SU-DHL-6 (cell line): ENCODE measurements around the gene CDR2L.

Source experiments
- H2AFZ ChIP-seq: fragments of 200-600 bp; sonication (generic); 2 replicates; pipeline ENCODE4 v1.6.1; 2014; ENCODE audit warnings: low read depth, mild to moderate bottlenecking, moderate library complexity, mixed read lengths, antibody characterized with exemption, low read length; ENCODE audit not compliant: severe bottlenecking
- H3F3A ChIP-seq: fragments of 200-600 bp; shearing (Covaris generic); 2 replicates; pipeline ENCODE4 v1.6.0; 2016; ENCODE audit warnings: antibody characterized with exemption, mild to moderate bottlenecking; ENCODE audit not compliant: insufficient read depth
- H3K27ac ChIP-seq: fragments of 200-600 bp; sonication (generic); 2 replicates; pipeline ENCODE4 v1.5.1; 2016; ENCODE audit warnings: low read depth, mild to moderate bottlenecking, low read length, moderate library complexity, mixed read lengths
- H3K27me3 ChIP-seq: fragments of 200-600 bp; sonication (generic), shearing (Covaris generic); 2 replicates; pipeline ENCODE4 v1.6.0; 2014; ENCODE audit warnings: mild to moderate bottlenecking, low read length
- H3K36me3 ChIP-seq: fragments of 200-600 bp; sonication (generic); 2 replicates; pipeline ENCODE4 v1.6.1; 2014; ENCODE audit warnings: mild to moderate bottlenecking, low read length, mixed read lengths
- H3K4me2 ChIP-seq: fragments of 300-600, 200-600 bp; shearing (Covaris generic), sonication (generic); 2 replicates; pipeline ENCODE4 v1.6.0; 2014; ENCODE audit warnings: low read length, low read depth, mild to moderate bottlenecking; ENCODE audit not compliant: poor library complexity, severe bottlenecking
- H3K4me3 ChIP-seq: fragments of 200-600 bp; sonication (generic); 2 replicates; pipeline ENCODE4 v1.5.1; 2014; ENCODE audit warnings: antibody characterized with exemption, low read length, mild to moderate bottlenecking, mixed read lengths; ENCODE audit not compliant: insufficient read depth, poor library complexity, severe bottlenecking
- H3K79me2 ChIP-seq: fragments of 200-600 bp; sonication (generic); 2 replicates; pipeline ENCODE4 v1.6.1; 2014; ENCODE audit warnings: mild to moderate bottlenecking, low read length, moderate library complexity; ENCODE audit not compliant: insufficient read depth
- H3K9ac ChIP-seq: fragments of 200-600 bp; sonication (generic); 2 replicates; pipeline ENCODE4 v1.7.0; 2014; ENCODE audit warnings: mild to moderate bottlenecking, low read length
- H3K9me2 ChIP-seq: fragments of 200-600 bp; sonication (generic); replicated peaks from 2 replicates; pipeline ENCODE4 v1.6.1; 2014; ENCODE audit warnings: low read length; ENCODE audit not compliant: insufficient read depth
- H3K9me3 ChIP-seq: fragments of 200-600 bp; sonication (generic); 2 replicates; pipeline ENCODE4 v1.6.1; 2014; ENCODE audit warnings: low read length, mixed read lengths; ENCODE audit not compliant: insufficient read depth
- H4K20me1 ChIP-seq: fragments of 200-600 bp; sonication (generic); 2 replicates; pipeline ENCODE4 v1.6.1; 2014; ENCODE audit warnings: low read depth, mild to moderate bottlenecking, antibody characterized with exemption, low read length, moderate library complexity, mixed read lengths
- CTCF ChIP-seq: fragments of 200-600 bp; sonication (generic); IDR thresholded peaks from one replicate; pipeline ENCODE4 v1.5.1; 2017; ENCODE audit warnings: antibody characterized with exemption, mild to moderate bottlenecking, low read length, moderate library complexity; ENCODE audit not compliant: insufficient read depth, poor library complexity, severe bottlenecking
- EZH2phosphoT487 ChIP-seq: fragments of 200-600 bp; sonication (generic), shearing (Covaris generic); conservative IDR thresholded peaks from 2 replicates; pipeline ENCODE4 v1.6.1; 2018; ENCODE audit warnings: mild to moderate bottlenecking, antibody characterized with exemption, low read length, moderate library complexity, mixed read lengths

CDR2L gene

GRCh38 chr17:75049057-75049456 is 61.6 kb downstream of the CDR2L start:
- Histone ChIP-seq H2AFZ (no peak overlapping the region), H3K4me2 (no peak overlapping the region), H3K27ac (no peak overlapping the region), H3K9ac (no peak overlapping the region), H3K27me3 (no peaks in the 10 kb centered on the region), H3K4me3 (no peak overlapping the region), H3K9me2 (no peaks in the 10 kb centered on the region), H3K36me3 (0 out of 2 replicates have a peak, but pooled peaks cover 4% of the 10 kb centered on the region), H3K9me3 (no peaks in the 10 kb centered on the region), H4K20me1 (no peaks in the 10 kb centered on the region), H3K79me2 (peaks cover 9% of the 10 kb centered on the region), H3F3A (0 out of 2 replicates have a peak, but pooled peaks cover 4% of the 10 kb centered on the region)
- no peak for TF ChIP-seq EZH2phosphoT487
- TF ChIP-seq CTCF: no peak

GRCh38 chr17:75049706-75050105 is 62.3 kb downstream of the CDR2L start:
- TF ChIP-seq CTCF (no peak), EZH2phosphoT487 (no peak)
- Histone ChIP-seq H4K20me1 (no peaks in the 10 kb centered on the region), H3K4me2 (no peak overlapping the region), H3K9me3 (no peaks in the 10 kb centered on the region), H3K36me3 (0 out of 2 replicates have a peak, but pooled peaks cover 4% of the 10 kb centered on the region), H3K27ac (no peak overlapping the region), H3K9me2 (no peaks in the 10 kb centered on the region), H3K79me2 (peaks cover 9% of the 10 kb centered on the region), H3K27me3 (no peaks in the 10 kb centered on the region), H3K9ac (no peak overlapping the region), H3K4me3 (no peak overlapping the region), H3F3A (0 out of 2 replicates have a peak, but pooled peaks cover 4% of the 10 kb centered on the region), H2AFZ (no peak overlapping the region)

- Histone ChIP-seq H3K9me3 (no peaks in the 10 kb centered on the region), H4K20me1 (no peaks in the 10 kb centered on the region), H3K4me2 (no peak overlapping the region), H3K9me2 (no peaks in the 10 kb centered on the region), H3K27ac (no peak overlapping the region), H3K4me3 (no peak overlapping the region), H3K79me2 (no peaks in the 10 kb centered on the region; the same call in 1 of the 2 replicates), H3K36me3 (0 out of 2 replicates have a peak, but pooled peaks cover 4% of the 10 kb centered on the region), H3K27me3 (no peaks in the 10 kb centered on the region), H3K9ac (no peak overlapping the region), H2AFZ (no peak overlapping the region), H3F3A (0 out of 2 replicates have a peak, but pooled peaks cover 4% of the 10 kb centered on the region)
- TF ChIP-seq EZH2phosphoT487: no peak
- no peak for TF ChIP-seq CTCF
Measured at GRCh38 chr17:75051941-75052340, 64.5 kb downstream of the CDR2L start.
